HepG2 (cell line): ENCODE measurements around the gene NFS1. TPM values are rescaled to one million over a fixed set of nuclear protein-coding genes. Genes with fewer than 3 reads are reported as not detected.

Experiments
- CCDC6 ChIP-seq: sonication (generic); formaldehyde crosslinking; IDR thresholded peaks from 2 replicates; pipeline ENCODE4 v1.8.1; 2022; ENCODE audit warnings: mild to moderate bottlenecking, missing genetic modification reagents, moderate library complexity
- CTCF ChIP-seq: sonication (generic); formaldehyde crosslinking; IDR thresholded peaks from 2 replicates; pipeline ENCODE4 v1.5.0; 2020; ENCODE audit warnings: mild to moderate bottlenecking, missing genetic modification reagents, moderate library complexity
- E2F1 ChIP-seq: sonication (generic); formaldehyde crosslinking; IDR thresholded peaks from 2 replicates; pipeline ENCODE4 v1.5.0; 2020; ENCODE audit warnings: missing genetic modification reagents
- FOXJ3 ChIP-seq: sonication (generic); formaldehyde crosslinking; IDR thresholded peaks from 2 replicates; pipeline ENCODE4 v1.4.0; 2020; ENCODE audit warnings: missing genetic modification reagents, mild to moderate bottlenecking, borderline replicate concordance
- HIC2 ChIP-seq: sonication (generic); formaldehyde crosslinking; IDR thresholded peaks from 2 replicates; pipeline ENCODE4 v1.9.0; 2022; ENCODE audit warnings: low read depth, missing genetic modification reagents
- KMT2B ChIP-seq: IDR thresholded peaks from 2 replicates; pipeline ENCODE4 v1.6.1; 2016; ENCODE audit warnings: missing genetic modification reagents, missing compliant biosample characterization
- MAFK ChIP-seq, 2 experiments: IDR thresholded peaks in 1 of 2; conservative IDR thresholded peaks in 1 of 2; 2 replicates each; pipeline ENCODE4 v1.6.1; 2011; ENCODE audit warnings: improper control_type of control experiment in 2 of 2, low read length in 2 of 2
- NFKB2 ChIP-seq: sonication (generic); formaldehyde crosslinking; IDR thresholded peaks from 2 replicates; pipeline ENCODE4 v1.4.0; 2020; ENCODE audit warnings: missing genetic modification reagents, borderline replicate concordance
- NR2C2 ChIP-seq: sonication (generic); formaldehyde crosslinking; IDR thresholded peaks from 2 replicates; pipeline ENCODE4 v1.4.0; 2020; ENCODE audit warnings: missing genetic modification reagents, mild to moderate bottlenecking, moderate library complexity, borderline replicate concordance
- PRMT3 ChIP-seq: sonication (generic); formaldehyde crosslinking; IDR thresholded peaks from 2 replicates; pipeline ENCODE4 v1.8.1; 2022; ENCODE audit warnings: low read depth, mild to moderate bottlenecking, moderate library complexity, missing genetic modification reagents, borderline replicate concordance
- PRPF4 ChIP-seq: fragments of 200-400 bp; formaldehyde crosslinking; IDR thresholded peaks from 2 replicates; pipeline ENCODE4 v1.6.1; 2016; ENCODE audit warnings: low read length, low read depth; ENCODE audit not compliant: poor library complexity, severe bottlenecking
- SP140L ChIP-seq: sonication (generic); formaldehyde crosslinking; IDR thresholded peaks from 2 replicates; pipeline ENCODE4 v1.4.0; 2020; ENCODE audit warnings: missing genetic modification reagents, borderline replicate concordance
- TEAD3 ChIP-seq: optimal IDR thresholded peaks from 2 replicates; pipeline ENCODE3; 2016; ENCODE audit warnings: borderline replicate concordance
- YEATS4 ChIP-seq: sonication (generic); formaldehyde crosslinking; IDR thresholded peaks from 2 replicates; pipeline ENCODE4 v1.4.0; 2020; ENCODE audit warnings: missing genetic modification reagents, borderline replicate concordance
- ZNF205 ChIP-seq: IDR thresholded peaks from 2 replicates; pipeline ENCODE4 v1.6.1; 2018; ENCODE audit warnings: missing biosample characterization, missing genetic modification reagents
- ZNF549 ChIP-seq: sonication (generic); formaldehyde crosslinking; IDR thresholded peaks from 2 replicates; pipeline ENCODE4 v1.5.0; 2020; ENCODE audit warnings: missing genetic modification reagents
- ZNF552 ChIP-seq: sonication (generic); formaldehyde crosslinking; IDR thresholded peaks from 2 replicates; pipeline ENCODE4 v1.9.0; 2022; ENCODE audit warnings: missing genetic modification reagents, mild to moderate bottlenecking, borderline replicate concordance
- ZNF616 ChIP-seq: sonication (generic); formaldehyde crosslinking; IDR thresholded peaks from 2 replicates; pipeline ENCODE4 v1.5.0; 2020; ENCODE audit warnings: low read depth, mild to moderate bottlenecking, missing genetic modification reagents
- ZNF670 ChIP-seq: sonication (generic); formaldehyde crosslinking; IDR thresholded peaks from 2 replicates; pipeline ENCODE4 v1.8.0; 2022; ENCODE audit warnings: mild to moderate bottlenecking, missing genetic modification reagents, borderline replicate concordance
- ZNF780A ChIP-seq: sonication (generic); formaldehyde crosslinking; IDR thresholded peaks from 2 replicates; pipeline ENCODE4 v1.8.0; 2022; ENCODE audit warnings: mild to moderate bottlenecking, missing genetic modification reagents, moderate library complexity
- polyA plus RNA-seq, 8 experiments: library from polyadenylated mRNA; depleted of rRNA in 3 of 8; stranded (reverse) in 7 of 8; unstranded in 1 of 8; fragments of >200 nt; fragmentation: Illumina TruSeq in 4 of 8; extraction: Trizol in 4 of 8; gene quantifications; 2 replicates each; pipeline versions ENCODE4 v1.2.1 to v1.2.3, GENCODE V29; 2011 to 2016; ENCODE audit warnings: low read depth in 4 of 8, missing spikeins in 1 of 8, mixed read lengths in 1 of 8; ENCODE audit not compliant: insufficient read depth in 1 of 8
- total RNA-seq, 5 experiments: library from RNA; depleted of rRNA; stranded (reverse); fragments of >200 nt; fragmentation: Illumina TruSeq; extraction: Trizol; gene quantifications; 2 replicates each; pipeline ENCODE4 v1.2.3, GENCODE V29; 2016; ENCODE audit warnings: low read depth in 1 of 5
- TF ChIP-seq, protein P1 (sequence below): fragments of 450-650 bp; IDR thresholded peaks from 2 replicates; pipeline ENCODE4 v1.6.1; 2017

Gene NFS1
- total and polyA plus RNA-seq, 2 of the 13 experiments (the other 11 are each of a cell fraction or from before 2014, with no cell fraction given): 65.9 to 88.1 TPM

- TF ChIP-seq E2F1 (CRISPR knock-in tag): no peak
- TF ChIP-seq ZNF616 (CRISPR knock-in tag): no peak
- TF ChIP-seq NR2C2 (CRISPR knock-in tag): no peak
- TF ChIP-seq ZNF780A (CRISPR knock-in tag): no peak
- peak; percentile 54 for TF ChIP-seq PRPF4
- TF ChIP-seq FOXJ3 (CRISPR knock-in tag): no peak
- no peak for TF ChIP-seq TEAD3 (CRISPR knock-in tag)
- no peak for TF ChIP-seq ZNF670 (CRISPR knock-in tag)
- TF ChIP-seq, protein P1, sequence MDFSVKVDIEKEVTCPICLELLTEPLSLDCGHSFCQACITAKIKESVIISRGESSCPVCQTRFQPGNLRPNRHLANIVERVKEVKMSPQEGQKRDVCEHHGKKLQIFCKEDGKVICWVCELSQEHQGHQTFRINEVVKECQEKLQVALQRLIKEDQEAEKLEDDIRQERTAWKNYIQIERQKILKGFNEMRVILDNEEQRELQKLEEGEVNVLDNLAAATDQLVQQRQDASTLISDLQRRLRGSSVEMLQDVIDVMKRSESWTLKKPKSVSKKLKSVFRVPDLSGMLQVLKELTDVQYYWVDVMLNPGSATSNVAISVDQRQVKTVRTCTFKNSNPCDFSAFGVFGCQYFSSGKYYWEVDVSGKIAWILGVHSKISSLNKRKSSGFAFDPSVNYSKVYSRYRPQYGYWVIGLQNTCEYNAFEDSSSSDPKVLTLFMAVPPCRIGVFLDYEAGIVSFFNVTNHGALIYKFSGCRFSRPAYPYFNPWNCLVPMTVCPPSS: no peak
- no peak for TF ChIP-seq YEATS4
- no peak for TF ChIP-seq SP140L (CRISPR knock-in tag)
- TF ChIP-seq HIC2 (CRISPR knock-in tag): no peak
- no peak for TF ChIP-seq PRMT3 (CRISPR knock-in tag)
- TF ChIP-seq ZNF552 (CRISPR knock-in tag): no peak
- 0 out of 2 replicates have a peak, but pooled peaks have one; percentile 6 for TF ChIP-seq KMT2B (CRISPR knock-in tag)
- no peak for TF ChIP-seq NFKB2 (CRISPR knock-in tag)
- TF ChIP-seq CTCF (CRISPR knock-in tag): no peak
- TF ChIP-seq CCDC6 (CRISPR knock-in tag): no peak
- no peak for TF ChIP-seq ZNF205 (CRISPR knock-in tag)
- peak; percentile 80 to 81 for TF ChIP-seq MAFK (conservative IDR thresholded peaks at IDR 0.05 in 1 of 2, IDR thresholded peaks at IDR 0.05 in 1 of 2; ENCODE audit: low read length in 2 of 2)
- no peak for TF ChIP-seq ZNF549 (CRISPR knock-in tag)
These were observed 25.4 kb upstream of the NFS1 start (continued) for GRCh38 chr20:35724321-35725230.
